OCI-LY1 (cell line): Measurements from ENCODE around the gene NTNG1.

Experiments
- CTCF ChIP-seq: fragments of 200-600 bp; sonication (generic), shearing (Covaris generic); IDR thresholded peaks from 2 replicates; pipeline ENCODE4 v1.5.1; 2017; ENCODE audit warnings: mild to moderate bottlenecking, antibody characterized with exemption, low read length, moderate library complexity, mixed read lengths
- EZH2 ChIP-seq: fragments of 200-600 bp; sonication (generic), shearing (Covaris generic); IDR thresholded peaks from 2 replicates; pipeline ENCODE4 v1.8.0; 2017; ENCODE audit warnings: borderline replicate concordance, mixed run types, mild to moderate bottlenecking, antibody characterized with exemption, low read length, moderate library complexity, mixed read lengths

GRCh38 chr1:107352850-107353249, 212.0 kb downstream of the NTNG1 start:
- TF ChIP-seq CTCF (no peak), EZH2 (no peak)
